Uterus (tissue), 2 donors: Measurements from ENCODE around the gene KRT33A.

Experiments
- CTCF ChIP-seq, 4 experiments: fragments of 200-600 bp in 2 of 4; fragments of 450-650 bp in 2 of 4; sonication (generic) in 2 of 4; IDR thresholded peaks; one replicate each; pipeline ENCODE4 v1.5.1; 2016 to 2019; ENCODE audit warnings: antibody characterized with exemption in 4 of 4, mild to moderate bottlenecking in 2 of 4, moderate library complexity in 1 of 4
- POLR2A ChIP-seq, 2 donors: fragments of 450-650 bp; IDR thresholded peaks; one replicate each; pipeline ENCODE4 v1.6.1; 2016; ENCODE audit warnings: antibody characterized with exemption in 2 of 2, mild to moderate bottlenecking in 1 of 2, moderate library complexity in 1 of 2

- TF ChIP-seq CTCF (IDR thresholded peaks at IDR 0.05) (no peak), POLR2A (IDR thresholded peaks at IDR 0.05) (no peak)
Observed at GRCh38 chr17:41396996-41397660, 46.5 kb upstream of the KRT33A start, which contains the start of gene KRT31.
